ENCODE measurements around the gene NTRK3.

GRCh38 chr15:88258093-88258641 lies 1.6 kb upstream of the NTRK3 start:
- TF ChIP-seq, protein P1, sequence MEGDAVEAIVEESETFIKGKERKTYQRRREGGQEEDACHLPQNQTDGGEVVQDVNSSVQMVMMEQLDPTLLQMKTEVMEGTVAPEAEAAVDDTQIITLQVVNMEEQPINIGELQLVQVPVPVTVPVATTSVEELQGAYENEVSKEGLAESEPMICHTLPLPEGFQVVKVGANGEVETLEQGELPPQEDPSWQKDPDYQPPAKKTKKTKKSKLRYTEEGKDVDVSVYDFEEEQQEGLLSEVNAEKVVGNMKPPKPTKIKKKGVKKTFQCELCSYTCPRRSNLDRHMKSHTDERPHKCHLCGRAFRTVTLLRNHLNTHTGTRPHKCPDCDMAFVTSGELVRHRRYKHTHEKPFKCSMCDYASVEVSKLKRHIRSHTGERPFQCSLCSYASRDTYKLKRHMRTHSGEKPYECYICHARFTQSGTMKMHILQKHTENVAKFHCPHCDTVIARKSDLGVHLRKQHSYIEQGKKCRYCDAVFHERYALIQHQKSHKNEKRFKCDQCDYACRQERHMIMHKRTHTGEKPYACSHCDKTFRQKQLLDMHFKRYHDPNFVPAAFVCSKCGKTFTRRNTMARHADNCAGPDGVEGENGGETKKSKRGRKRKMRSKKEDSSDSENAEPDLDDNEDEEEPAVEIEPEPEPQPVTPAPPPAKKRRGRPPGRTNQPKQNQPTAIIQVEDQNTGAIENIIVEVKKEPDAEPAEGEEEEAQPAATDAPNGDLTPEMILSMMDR (IDR thresholded peaks at IDR 0.05), result peak in 4 of 6 experiments; percentile 41 to 60 (median 46)
- no peak for TF ChIP-seq POLR2A (IDR thresholded peaks at IDR 0.05)

All from thyroid gland (tissue), 4 donors.